MM.1S (cell line): ENCODE data around the gene JSRP1.

ENCODE experiments used
- EZH2 ChIP-seq: fragments of 300-600 bp; sonication (generic); optimal IDR thresholded peaks from 2 replicates; pipeline ENCODE3; 2017; ENCODE audit warnings: low read depth, mild to moderate bottlenecking, antibody characterized with exemption, low read length, mixed read lengths
- EZH2phosphoT487 ChIP-seq: fragments of 300-600 bp; sonication (generic); IDR thresholded peaks from 2 replicates; pipeline ENCODE4 v1.6.1; 2018; ENCODE audit warnings: antibody characterized with exemption, low read length
- TF ChIP-seq, protein P1 (sequence below): fragments of 300-600 bp; sonication (generic); IDR thresholded peaks from 2 replicates; pipeline ENCODE4 v1.5.1; 2016; ENCODE audit warnings: antibody characterized with exemption, low read length, mixed read lengths

DNA sequence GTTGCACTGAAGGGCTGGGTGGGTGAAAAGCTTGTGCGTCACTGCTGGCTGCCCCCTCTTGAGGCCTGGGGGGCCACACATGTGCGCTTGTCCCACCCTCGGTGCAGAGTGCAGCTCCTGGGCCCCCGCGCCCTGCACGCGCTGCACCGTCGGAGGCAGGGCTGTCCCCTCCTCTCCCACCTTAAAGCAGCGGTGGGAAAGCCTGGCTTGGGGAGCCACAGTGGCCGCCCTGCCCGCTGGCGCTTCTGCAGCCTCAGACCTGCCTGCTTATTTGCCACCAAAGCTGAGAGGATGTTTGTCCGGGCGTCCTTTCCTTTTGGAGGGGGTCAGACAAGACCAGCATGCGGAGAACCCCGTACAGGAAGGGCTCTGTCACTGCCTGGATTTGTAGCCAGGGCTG is 46.8 kb downstream of the JSRP1 start:
- TF ChIP-seq, protein P1, sequence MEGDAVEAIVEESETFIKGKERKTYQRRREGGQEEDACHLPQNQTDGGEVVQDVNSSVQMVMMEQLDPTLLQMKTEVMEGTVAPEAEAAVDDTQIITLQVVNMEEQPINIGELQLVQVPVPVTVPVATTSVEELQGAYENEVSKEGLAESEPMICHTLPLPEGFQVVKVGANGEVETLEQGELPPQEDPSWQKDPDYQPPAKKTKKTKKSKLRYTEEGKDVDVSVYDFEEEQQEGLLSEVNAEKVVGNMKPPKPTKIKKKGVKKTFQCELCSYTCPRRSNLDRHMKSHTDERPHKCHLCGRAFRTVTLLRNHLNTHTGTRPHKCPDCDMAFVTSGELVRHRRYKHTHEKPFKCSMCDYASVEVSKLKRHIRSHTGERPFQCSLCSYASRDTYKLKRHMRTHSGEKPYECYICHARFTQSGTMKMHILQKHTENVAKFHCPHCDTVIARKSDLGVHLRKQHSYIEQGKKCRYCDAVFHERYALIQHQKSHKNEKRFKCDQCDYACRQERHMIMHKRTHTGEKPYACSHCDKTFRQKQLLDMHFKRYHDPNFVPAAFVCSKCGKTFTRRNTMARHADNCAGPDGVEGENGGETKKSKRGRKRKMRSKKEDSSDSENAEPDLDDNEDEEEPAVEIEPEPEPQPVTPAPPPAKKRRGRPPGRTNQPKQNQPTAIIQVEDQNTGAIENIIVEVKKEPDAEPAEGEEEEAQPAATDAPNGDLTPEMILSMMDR: no peak
- no peak for TF ChIP-seq EZH2
- no peak for TF ChIP-seq EZH2phosphoT487
